ENCODE results near the gene TBL1XR1.
"Not testable (repeated sequence)": the region's sequence is repeated elsewhere in the genome, so short reads cannot be mapped to it uniquely, and the experiment has no call there.

DNA sequence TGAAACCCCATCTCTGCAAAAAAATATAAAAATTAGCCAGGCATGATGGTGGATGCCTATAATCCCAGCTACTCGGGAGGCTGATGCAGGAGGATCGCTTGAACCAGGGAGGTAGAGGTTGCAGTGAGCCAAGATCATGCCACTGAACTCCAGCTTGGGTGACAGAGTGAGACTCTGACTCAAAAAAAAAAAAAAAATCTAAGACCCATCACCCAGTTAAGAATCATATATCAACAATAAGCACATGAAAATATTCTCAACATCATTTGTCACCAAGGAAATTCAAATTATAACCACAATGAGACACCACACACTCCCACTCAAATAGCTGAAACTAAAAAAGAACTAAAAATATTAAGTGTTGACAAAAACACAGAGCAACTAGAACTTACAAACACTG is 35.7 kb downstream of the TBL1XR1 start:
- TF ChIP-seq, protein P1, sequence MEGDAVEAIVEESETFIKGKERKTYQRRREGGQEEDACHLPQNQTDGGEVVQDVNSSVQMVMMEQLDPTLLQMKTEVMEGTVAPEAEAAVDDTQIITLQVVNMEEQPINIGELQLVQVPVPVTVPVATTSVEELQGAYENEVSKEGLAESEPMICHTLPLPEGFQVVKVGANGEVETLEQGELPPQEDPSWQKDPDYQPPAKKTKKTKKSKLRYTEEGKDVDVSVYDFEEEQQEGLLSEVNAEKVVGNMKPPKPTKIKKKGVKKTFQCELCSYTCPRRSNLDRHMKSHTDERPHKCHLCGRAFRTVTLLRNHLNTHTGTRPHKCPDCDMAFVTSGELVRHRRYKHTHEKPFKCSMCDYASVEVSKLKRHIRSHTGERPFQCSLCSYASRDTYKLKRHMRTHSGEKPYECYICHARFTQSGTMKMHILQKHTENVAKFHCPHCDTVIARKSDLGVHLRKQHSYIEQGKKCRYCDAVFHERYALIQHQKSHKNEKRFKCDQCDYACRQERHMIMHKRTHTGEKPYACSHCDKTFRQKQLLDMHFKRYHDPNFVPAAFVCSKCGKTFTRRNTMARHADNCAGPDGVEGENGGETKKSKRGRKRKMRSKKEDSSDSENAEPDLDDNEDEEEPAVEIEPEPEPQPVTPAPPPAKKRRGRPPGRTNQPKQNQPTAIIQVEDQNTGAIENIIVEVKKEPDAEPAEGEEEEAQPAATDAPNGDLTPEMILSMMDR (IDR thresholded peaks at IDR 0.05; ENCODE audit: control extremely low read depth in 1 of 3, insufficient read depth in 1 of 3, low read depth in 1 of 3, low read length in 3 of 3), result not testable (repeated sequence)
- TF ChIP-seq, protein P2, sequence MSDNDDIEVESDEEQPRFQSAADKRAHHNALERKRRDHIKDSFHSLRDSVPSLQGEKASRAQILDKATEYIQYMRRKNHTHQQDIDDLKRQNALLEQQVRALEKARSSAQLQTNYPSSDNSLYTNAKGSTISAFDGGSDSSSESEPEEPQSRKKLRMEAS (IDR thresholded peaks at IDR 0.05), result not testable (repeated sequence)

Data from H1 (cell line).